IMR-90 (cell line): ENCODE measurements around the gene NMRK1. TPM values are rescaled to one million over a fixed set of nuclear protein-coding genes. Genes with fewer than 3 reads are reported as not detected.

ENCODE experiments used
- ATAC-seq: fragments of 200-7000 bp; cut with Tn5 transposase; 2 replicates; pipeline ENCODE4 v1.9.1; 2020; ENCODE audit warnings: low read depth, mild to moderate bottlenecking, moderate library complexity
- BruUV-seq: library from RNA; stranded (reverse); fragments of 400-500 nt; replicated peaks from 2 replicates; lab custom pipeline; 2021; lab: Mats Ljungman, UMichigan
- CTCF ChIA-PET: fragments of 300-600 bp; formaldehyde crosslinking; extraction: SDS; loops from one replicate; lab custom pipeline; 2021; ENCODE audit warnings: antibody characterized with exemption; lab: Yijun Ruan, JAX
- POLR2A ChIA-PET: fragments of 300-600 bp; sonication (Branson Sonifier 250); formaldehyde crosslinking; loops from one replicate; lab custom pipeline; 2022; ENCODE audit warnings: antibody characterized with exemption; ENCODE audit not compliant: unreplicated experiment; lab: Charles Lee
- DNase-seq: peaks from one replicate; pipeline ENCODE4 v3.0.0; 2013
- H2AFZ ChIP-seq: replicated peaks from 2 replicates; pipeline ENCODE3; 2013; ENCODE audit warnings: low read length, mild to moderate bottlenecking; ENCODE audit not compliant: poor library complexity
- H2AK5ac ChIP-seq: 2 replicates; pipeline ENCODE4 v1.6.1; 2013; ENCODE audit warnings: low read depth, low read length, inconsistent platforms
- H2AK9ac ChIP-seq: replicated peaks from 2 replicates; pipeline ENCODE3; 2013; ENCODE audit warnings: mild to moderate bottlenecking, low read depth, low read length, moderate library complexity; ENCODE audit not compliant: poor library complexity
- H2BK120ac ChIP-seq: 2 replicates; pipeline ENCODE4 v1.6.1; 2013; ENCODE audit warnings: low read depth, low read length, inconsistent platforms
- H2BK15ac ChIP-seq: 3 replicates; pipeline ENCODE4 v1.6.1; 2013; ENCODE audit warnings: low read depth, low read length, inconsistent platforms
- H2BK20ac ChIP-seq: 2 replicates; pipeline ENCODE4 v1.6.1; 2013; ENCODE audit warnings: low read depth, mild to moderate bottlenecking, inconsistent platforms, low read length, moderate library complexity
- H2BK5ac ChIP-seq: 2 replicates; pipeline ENCODE4 v1.6.1; 2013; ENCODE audit warnings: mild to moderate bottlenecking, low read depth, low read length, inconsistent platforms; ENCODE audit not compliant: poor library complexity, severe bottlenecking
- H3K14ac ChIP-seq: replicated peaks from 2 replicates; pipeline ENCODE4 v1.6.1; 2013; ENCODE audit warnings: low read depth, low read length, inconsistent platforms
- H3K18ac ChIP-seq: 2 replicates; pipeline ENCODE4 v1.6.1; 2013; ENCODE audit warnings: low read depth, low read length, control low read depth
- H3K23ac ChIP-seq: 2 replicates; pipeline ENCODE4 v1.6.1; 2013; ENCODE audit warnings: low read depth, low read length, inconsistent platforms
- H3K27ac ChIP-seq: 2 replicates; pipeline ENCODE4 v1.5.1; 2013; ENCODE audit warnings: mild to moderate bottlenecking, control low read depth, low read length; ENCODE audit not compliant: insufficient read depth
- H3K27me3 ChIP-seq: 2 replicates; pipeline ENCODE4 v1.6.1; 2013; ENCODE audit warnings: low read length; ENCODE audit not compliant: control insufficient read depth, insufficient read depth
- H3K36me3 ChIP-seq: 2 replicates; pipeline ENCODE4 v1.6.1; 2013; ENCODE audit warnings: low read length, mixed read lengths; ENCODE audit not compliant: control insufficient read depth, insufficient read depth
- H3K4ac ChIP-seq: 2 replicates; pipeline ENCODE4 v1.6.1; 2013; ENCODE audit warnings: low read depth, low read length, inconsistent platforms
- H3K4me1 ChIP-seq: 2 replicates; pipeline ENCODE4 v1.6.1; 2013; ENCODE audit warnings: low read length, mixed read lengths; ENCODE audit not compliant: control insufficient read depth, insufficient read depth
- H3K4me2 ChIP-seq: 2 replicates; pipeline ENCODE4 v1.6.1; 2013; ENCODE audit warnings: low read depth, mild to moderate bottlenecking, control low read depth, low read length, moderate library complexity
- H3K4me3 ChIP-seq: 2 replicates; pipeline ENCODE4 v1.5.1; 2013; ENCODE audit warnings: low read depth, mild to moderate bottlenecking, control low read depth, low read length, moderate library complexity; ENCODE audit not compliant: insufficient read depth
- H3K56ac ChIP-seq: 2 replicates; pipeline ENCODE4 v1.6.1; 2013; ENCODE audit warnings: low read length, inconsistent platforms; ENCODE audit not compliant: insufficient read depth; ENCODE audit errors: extremely low read depth
- H3K79me1 ChIP-seq, 2 experiments: 2 replicates each; pipeline ENCODE4 v1.6.1; 2013; ENCODE audit warnings: low read length in 2 of 2, inconsistent platforms in 1 of 2, low read depth in 1 of 2
- H3K9ac ChIP-seq: 2 replicates; pipeline ENCODE4 v1.6.1; 2013; ENCODE audit warnings: low read depth, low read length, control low read depth
- H3K9me1 ChIP-seq: 2 replicates; pipeline ENCODE4 v1.6.1; 2013; ENCODE audit warnings: low read length, inconsistent platforms; ENCODE audit not compliant: insufficient read depth
- H3K9me3 ChIP-seq: 2 replicates; pipeline ENCODE4 v1.6.1; 2013; ENCODE audit warnings: low read length; ENCODE audit not compliant: control insufficient read depth, insufficient read depth
- H4K20me1 ChIP-seq: 2 replicates; pipeline ENCODE4 v1.6.1; 2013; ENCODE audit warnings: low read length, inconsistent platforms; ENCODE audit not compliant: insufficient read depth
- H4K5ac ChIP-seq: 2 replicates; pipeline ENCODE4 v1.6.1; 2013; ENCODE audit warnings: mild to moderate bottlenecking, low read depth, low read length, control low read depth
- H4K8ac ChIP-seq, 2 experiments: 2 replicates each; pipeline ENCODE4 v1.6.1; 2013; ENCODE audit warnings: low read depth in 2 of 2, low read length in 2 of 2, control low read depth in 1 of 2, inconsistent platforms in 1 of 2
- H4K91ac ChIP-seq: 2 replicates; pipeline ENCODE4 v1.6.1; 2013; ENCODE audit warnings: low read depth, low read length, inconsistent platforms; ENCODE audit not compliant: insufficient read depth
- RFX5 ChIP-seq: IDR thresholded peaks from 2 replicates; pipeline ENCODE4 v1.8.0; 2012; ENCODE audit warnings: low read depth, mild to moderate bottlenecking, low read length, moderate library complexity
- dilution Hi-C: fragments of 300-500 bp; cut with HindIII; formaldehyde crosslinking; loops from one replicate; pipeline ENCODE4 v1.14.3; 2018; ENCODE audit warnings: low sequenced_read_pairs; ENCODE audit not compliant: unreplicated experiment
- in situ Hi-C: fragments of 300-500 bp; cut with MboI; formaldehyde crosslinking; loops from 3 replicates; pipeline ENCODE4 v1.14.3; 2019; ENCODE audit warnings: low sequenced_read_pairs, inconsistent platforms, mixed read lengths
- intact Hi-C: fragments of 100-400 bp; cut with micrococcal nuclease; formaldehyde crosslinking; loops from 2 replicates; pipeline ENCODE4 v1.10.0; 2022
- polyA plus RNA-seq, 3 experiments: library from polyadenylated mRNA; depleted of rRNA; stranded (reverse); fragments of >200 nt; gene quantifications; 2 replicates each; pipeline ENCODE4 v1.2.3, GENCODE V29; 2012; ENCODE audit warnings: low replicate concordance in 1 of 3
- total RNA-seq: library from RNA; depleted of rRNA; stranded (reverse); fragments of >200 nt; gene quantifications from 2 replicates; pipeline ENCODE4 v1.2.3, GENCODE V29; 2012

The NMRK1 gene
- total and polyA plus RNA-seq, 2 of the 4 experiments (the other 2 are of a cell fraction): 5.7 to 5.9 TPM

- no peak overlapping the region for H2BK120ac ChIP-seq
- H3K9me1 ChIP-seq: no peaks in the 10 kb centered on the region
- in situ Hi-C loops: no loop called here
- no peaks in the 10 kb centered on the region for H3K36me3 ChIP-seq
- H3K79me1 ChIP-seq: no peaks in the 10 kb centered on the region
- H4K91ac ChIP-seq: no peak overlapping the region
- DNase-seq (no peak), ATAC-seq (no peak)
- H2AK5ac ChIP-seq: no peak overlapping the region
- no peaks in the 10 kb centered on the region for H4K20me1 ChIP-seq
- no peak for TF ChIP-seq RFX5
- H4K8ac ChIP-seq: no peak overlapping the region
- H3K56ac ChIP-seq: no peak overlapping the region
- H2BK20ac ChIP-seq: no peak overlapping the region
- no peak overlapping the region for H3K27ac ChIP-seq
- no peak overlapping the region for H3K4me2 ChIP-seq
- no peak overlapping the region for H3K9ac ChIP-seq
- intact Hi-C loops: no loop called here
- no peak overlapping the region for H3K4me3 ChIP-seq
- H2AFZ ChIP-seq: no peak overlapping the region
- H3K4ac ChIP-seq: no peak overlapping the region
- H3K9me3 ChIP-seq: peaks cover 7% of the 10 kb centered on the region
- ChIA-PET CTCF (interaction anchor here (0.7 kb wide), 1 partner anchor 1021 kb away, joined by 4 read pairs; no protein-coding TSS in a partner anchor), POLR2A (no interaction called here)
- H3K23ac ChIP-seq: no peak overlapping the region
- no peak overlapping the region for H2BK5ac ChIP-seq
- H2AK9ac ChIP-seq: no peak overlapping the region
- no peak overlapping the region for H3K14ac ChIP-seq
- no peak overlapping the region for H4K5ac ChIP-seq
- H3K4me1 ChIP-seq: peaks cover 2% of the 10 kb centered on the region; the same call in 1 of the 2 replicates
- no TSS peak for BruUV-seq
- dilution Hi-C loops: no loop called here
- H3K27me3 ChIP-seq: no peaks in the 10 kb centered on the region
- H3K18ac ChIP-seq: no peak overlapping the region
- no peak overlapping the region for H2BK15ac ChIP-seq
These were observed 36.7 kb downstream of the NMRK1 start for GRCh38 chr9:75051285-75051684.
